ENCODE results near the gene OPCML. TPM values are rescaled to one million over a fixed set of nuclear protein-coding genes. Genes with fewer than 3 reads are reported as not detected.

OPCML gene
- total RNA-seq, 1 donor from 2014 or later = 4.1 TPM

- TF ChIP-seq CTCF (IDR thresholded peaks at IDR 0.05; ENCODE audit: unreplicated experiment) = no peak
- H3K27ac Mint-ChIP-seq (ENCODE audit: unreplicated experiment) = no peak overlapping the region
- H3K4me1 Mint-ChIP-seq (ENCODE audit: unreplicated experiment) = no peaks in the 10 kb centered on the region
- DNase-seq (ENCODE audit: low spot score) = no peak
- no peaks in the 10 kb centered on the region for H3K9me3 Mint-ChIP-seq (ENCODE audit: unreplicated experiment)
- H3K36me3 Mint-ChIP-seq (ENCODE audit: low read depth, unreplicated experiment) = no peaks in the 10 kb centered on the region
- H3K27me3 Mint-ChIP-seq (ENCODE audit: unreplicated experiment) = no peaks in the 10 kb centered on the region
- no peak overlapping the region for H3K4me3 Mint-ChIP-seq (ENCODE audit: unreplicated experiment)
These were observed 260.2 kb downstream of the OPCML start for GRCh38 chr11:133271871-133272776.

- Mint-ChIP-seq H3K9me3 (ENCODE audit: unreplicated experiment) (no peaks in the 10 kb centered on the region), H3K27ac (ENCODE audit: unreplicated experiment) (no peak overlapping the region), H3K36me3 (ENCODE audit: low read depth, unreplicated experiment) (no peaks in the 10 kb centered on the region), H3K4me3 (ENCODE audit: unreplicated experiment) (no peak overlapping the region), H3K27me3 (ENCODE audit: unreplicated experiment) (no peaks in the 10 kb centered on the region), H3K4me1 (ENCODE audit: unreplicated experiment) (no peaks in the 10 kb centered on the region)
- TF ChIP-seq CTCF (IDR thresholded peaks at IDR 0.05; ENCODE audit: unreplicated experiment) = no peak
- DNase-seq (ENCODE audit: low spot score) = no peak
These were observed 261.1 kb downstream of the OPCML start for GRCh38 chr11:133271206-133271605.

GRCh38 chr11:133269267-133269666, 263.0 kb downstream of the OPCML start:
- TF ChIP-seq CTCF (IDR thresholded peaks at IDR 0.05; ENCODE audit: unreplicated experiment) = no peak
- Mint-ChIP-seq H3K27me3 (ENCODE audit: unreplicated experiment) (no peaks in the 10 kb centered on the region), H3K27ac (ENCODE audit: unreplicated experiment) (no peak overlapping the region), H3K9me3 (ENCODE audit: unreplicated experiment) (no peaks in the 10 kb centered on the region), H3K4me1 (ENCODE audit: unreplicated experiment) (no peaks in the 10 kb centered on the region), H3K4me3 (ENCODE audit: unreplicated experiment) (no peak overlapping the region), H3K36me3 (ENCODE audit: low read depth, unreplicated experiment) (no peaks in the 10 kb centered on the region)
- DNase-seq (ENCODE audit: low spot score) = no peak

GRCh38 chr11:133266986-133267385, 265.3 kb downstream of the OPCML start:
- Mint-ChIP-seq H3K9me3 (ENCODE audit: unreplicated experiment) (no peaks in the 10 kb centered on the region), H3K27me3 (ENCODE audit: unreplicated experiment) (no peaks in the 10 kb centered on the region), H3K27ac (ENCODE audit: unreplicated experiment) (no peak overlapping the region), H3K4me3 (ENCODE audit: unreplicated experiment) (no peak overlapping the region), H3K36me3 (ENCODE audit: low read depth, unreplicated experiment) (no peaks in the 10 kb centered on the region), H3K4me1 (ENCODE audit: unreplicated experiment) (no peaks in the 10 kb centered on the region)
- TF ChIP-seq CTCF (IDR thresholded peaks at IDR 0.05; ENCODE audit: unreplicated experiment) = no peak
- no peak for DNase-seq (ENCODE audit: low spot score)

- TF ChIP-seq CTCF (IDR thresholded peaks at IDR 0.05; ENCODE audit: unreplicated experiment) = no peak
- Mint-ChIP-seq H3K36me3 (ENCODE audit: low read depth, unreplicated experiment) (no peaks in the 10 kb centered on the region), H3K4me1 (ENCODE audit: unreplicated experiment) (no peaks in the 10 kb centered on the region), H3K27ac (ENCODE audit: unreplicated experiment) (no peak overlapping the region), H3K9me3 (ENCODE audit: unreplicated experiment) (no peaks in the 10 kb centered on the region), H3K4me3 (ENCODE audit: unreplicated experiment) (no peak overlapping the region), H3K27me3 (ENCODE audit: unreplicated experiment) (no peaks in the 10 kb centered on the region)
- DNase-seq (ENCODE audit: low spot score) = no peak
These were observed 266.7 kb downstream of the OPCML start for GRCh38 chr11:133265530-133266035.
